H9 (cell line): ENCODE measurements around the gene HTR2B. TPM values are rescaled to one million over a fixed set of nuclear protein-coding genes. Genes with fewer than 3 reads are reported as not detected.

Experiments used
- DNase-seq: peaks from one replicate; pipeline ENCODE4 v3.0.0-alpha.2; 2017
- H2AFZ ChIP-seq: one replicate; pipeline ENCODE4 v1.6.1; 2013; ENCODE audit warnings: mild to moderate bottlenecking, low read length, control low read depth, moderate library complexity
- H2AK5ac ChIP-seq: 2 replicates; pipeline ENCODE4 v1.6.1; 2013; ENCODE audit warnings: low read length, control low read depth, mixed read lengths; ENCODE audit not compliant: insufficient read length
- H2BK120ac ChIP-seq: one replicate; pipeline ENCODE4 v1.6.1; 2013; ENCODE audit warnings: low read depth, mild to moderate bottlenecking, low read length, control low read depth, inconsistent platforms; ENCODE audit not compliant: poor library complexity, severe bottlenecking
- H2BK12ac ChIP-seq: 2 replicates; pipeline ENCODE4 v1.6.1; 2013; ENCODE audit warnings: low read length, control low read depth, mixed read lengths, low read depth; ENCODE audit not compliant: insufficient read length
- H2BK15ac ChIP-seq: 2 replicates; pipeline ENCODE4 v1.6.1; 2013; ENCODE audit warnings: low read depth, low read length, control low read depth
- H2BK20ac ChIP-seq: one replicate; pipeline ENCODE4 v1.6.1; 2013; ENCODE audit warnings: low read depth, mild to moderate bottlenecking, low read length, control low read depth, inconsistent platforms; ENCODE audit not compliant: poor library complexity, severe bottlenecking
- H2BK5ac ChIP-seq: 2 replicates; pipeline ENCODE4 v1.6.1; 2013; ENCODE audit warnings: low read length, control low read depth, mixed read lengths; ENCODE audit not compliant: insufficient read length
- H3K14ac ChIP-seq: 2 replicates; pipeline ENCODE4 v1.6.1; 2013; ENCODE audit warnings: low read length, control low read depth; ENCODE audit not compliant: insufficient read depth
- H3K18ac ChIP-seq: 2 replicates; pipeline ENCODE4 v1.6.1; 2013; ENCODE audit warnings: low read depth, mild to moderate bottlenecking, mixed read lengths, low read length, control low read depth; ENCODE audit not compliant: insufficient read length
- H3K23ac ChIP-seq: 2 replicates; pipeline ENCODE4 v1.6.1; 2013; ENCODE audit warnings: low read length, control low read depth, mixed read lengths, low read depth; ENCODE audit not compliant: insufficient read length
- H3K23me2 ChIP-seq: 2 replicates; pipeline ENCODE4 v1.6.1; 2013; ENCODE audit warnings: low read depth, mild to moderate bottlenecking, mixed read lengths, low read length, control low read depth; ENCODE audit not compliant: insufficient read length, poor library complexity, severe bottlenecking
- H3K27ac ChIP-seq: 2 replicates; pipeline ENCODE4 v1.5.1; 2013; ENCODE audit warnings: low read length, control low read depth, mixed read lengths, low read depth; ENCODE audit not compliant: insufficient read length
- H3K27me3 ChIP-seq: 2 replicates; pipeline ENCODE4 v1.6.1; 2013; ENCODE audit warnings: low read length, control low read depth, inconsistent platforms; ENCODE audit not compliant: insufficient read depth
- H3K4ac ChIP-seq: 2 replicates; pipeline ENCODE4 v1.6.1; 2013; ENCODE audit warnings: low read depth, mild to moderate bottlenecking, control low read depth, inconsistent platforms, low read length, moderate library complexity
- H3K4me1 ChIP-seq: 2 replicates; pipeline ENCODE4 v1.6.1; 2013; ENCODE audit warnings: low read length, control low read depth, inconsistent platforms; ENCODE audit not compliant: insufficient read depth
- H3K4me2 ChIP-seq: 2 replicates; pipeline ENCODE4 v1.6.1; 2013; ENCODE audit warnings: low read length, control low read depth, mixed read lengths; ENCODE audit not compliant: insufficient read length, insufficient read depth
- H3K56ac ChIP-seq: 2 replicates; pipeline ENCODE4 v1.6.1; 2013; ENCODE audit warnings: low read depth, mild to moderate bottlenecking, mixed read lengths, low read length, control low read depth; ENCODE audit not compliant: insufficient read length
- H3K79me1 ChIP-seq: 2 replicates; pipeline ENCODE4 v1.6.1; 2013; ENCODE audit warnings: low read depth, mild to moderate bottlenecking, moderate library complexity, low read length, control low read depth, inconsistent platforms; ENCODE audit not compliant: insufficient read depth, poor library complexity, severe bottlenecking
- H3K79me2 ChIP-seq: 2 replicates; pipeline ENCODE4 v1.6.1; 2013; ENCODE audit warnings: low read length, control low read depth, inconsistent platforms; ENCODE audit not compliant: insufficient read depth
- H3K9ac ChIP-seq: 2 replicates; pipeline ENCODE4 v1.6.1; 2013; ENCODE audit warnings: low read length, control low read depth, mixed read lengths; ENCODE audit not compliant: insufficient read length; ENCODE audit errors: extremely low read depth
- H3K9me3 ChIP-seq: one replicate; pipeline ENCODE4 v1.6.1; 2013; ENCODE audit warnings: low read depth, low read length, inconsistent platforms; ENCODE audit not compliant: control insufficient read depth
- H3T11ph ChIP-seq: one replicate; pipeline ENCODE4 v1.6.1; 2013; ENCODE audit warnings: mild to moderate bottlenecking, low read length, control low read depth, inconsistent platforms
- H4K20me1 ChIP-seq: one replicate; pipeline ENCODE4 v1.6.1; 2013; ENCODE audit not compliant: control insufficient read depth, insufficient read length, insufficient read depth
- H4K5ac ChIP-seq: 2 replicates; pipeline ENCODE4 v1.6.1; 2013; ENCODE audit warnings: low read depth, mild to moderate bottlenecking, mixed read lengths, low read length, control low read depth; ENCODE audit not compliant: insufficient read length
- H4K8ac ChIP-seq: replicated peaks from 2 replicates; pipeline ENCODE4 v1.6.1; 2013; ENCODE audit warnings: low read length, control low read depth, mixed read lengths, low read depth; ENCODE audit not compliant: insufficient read length
- H4K91ac ChIP-seq: 2 replicates; pipeline ENCODE4 v1.6.1; 2013; ENCODE audit warnings: low read depth, mild to moderate bottlenecking, moderate library complexity, mixed read lengths, low read length, control low read depth; ENCODE audit not compliant: insufficient read length
- H3K27ac Mint-ChIP-seq, 3 experiments: 2 replicates in 2 of 3; 3 replicates in 1 of 3; pipeline ENCODE4 v1.8.0; 2020 to 2021; ENCODE audit warnings: mixed read lengths in 3 of 3, mild to moderate bottlenecking in 1 of 3, moderate library complexity in 1 of 3
- H3K27me3 Mint-ChIP-seq: 2 replicates; pipeline ENCODE4 v1.8.0; 2021; ENCODE audit warnings: low read depth, mild to moderate bottlenecking, moderate library complexity, mixed read lengths
- H3K36me3 Mint-ChIP-seq, 3 experiments: 2 replicates in 2 of 3; 3 replicates in 1 of 3; pipeline ENCODE4 v1.8.0; 2020 to 2021; ENCODE audit warnings: low read depth in 3 of 3, mixed read lengths in 3 of 3; ENCODE audit not compliant: insufficient read depth in 1 of 3
- H3K4me1 Mint-ChIP-seq, 2 experiments: 2 replicates each; pipeline ENCODE4 v1.8.0; 2020; ENCODE audit warnings: mixed read lengths in 2 of 2
- H3K4me3 Mint-ChIP-seq, 2 experiments: 2 replicates in 1 of 2; 3 replicates in 1 of 2; pipeline ENCODE4 v1.8.0; 2020 to 2021; ENCODE audit warnings: mild to moderate bottlenecking in 2 of 2, mixed read lengths in 2 of 2, moderate library complexity in 1 of 2
- H3K9me3 Mint-ChIP-seq, 2 experiments: 2 replicates in 1 of 2; 3 replicates in 1 of 2; pipeline ENCODE4 v1.8.0; 2020; ENCODE audit warnings: mild to moderate bottlenecking in 2 of 2, mixed read lengths in 2 of 2, moderate library complexity in 1 of 2
- WGBS: extraction: QIAGEN DNeasy Blood & Tissue Kit; methylation state at CpG from one replicate; pipeline ENCODE4 v1.1.7; 2013; ENCODE audit warnings: missing lambda C conversion rate, low lambda C conversion rate, mixed read lengths; ENCODE audit not compliant: insufficient read length; ENCODE audit errors: extremely low coverage; 5-methylcytosine and 5-hydroxymethylcytosine counted together
- total RNA-seq: library from RNA; stranded (reverse); gene quantifications from 2 replicates; pipeline ENCODE4 v1.2.1, GENCODE V29; 2021
- TF ChIP-seq, protein P1 (sequence below): fragments of 200-600 bp; sonication (generic); conservative IDR thresholded peaks from 3 replicates; pipeline ENCODE4 v1.8.0; 2021; ENCODE audit warnings: antibody characterized with exemption, mild to moderate bottlenecking

The HTR2B gene
- total RNA-seq, 1 experiment from 2014 or later: not detected

DNA sequence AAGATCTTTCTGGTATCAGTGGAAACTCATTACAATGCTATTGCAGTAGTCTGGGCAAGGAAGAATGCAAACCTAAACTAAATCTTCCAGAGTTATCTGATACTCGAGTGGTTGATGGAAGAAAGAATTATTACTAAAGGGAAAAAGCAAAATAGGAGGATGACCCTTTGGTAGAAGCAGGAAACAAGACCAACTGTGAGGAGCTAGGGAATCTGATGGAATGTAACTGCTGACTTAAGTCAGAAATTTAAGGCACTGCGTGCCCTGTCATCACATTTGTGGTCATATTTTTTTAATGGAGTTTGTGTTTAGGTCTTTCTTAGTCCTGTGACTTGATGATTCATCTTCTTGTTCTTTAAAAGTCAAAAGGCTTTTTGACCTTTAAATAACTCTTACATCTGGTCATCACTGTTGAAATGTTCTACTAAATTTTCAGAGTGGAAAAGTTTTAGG lies 37.1 kb upstream of the HTR2B start:
- Histone ChIP-seq H2BK120ac (no peak overlapping the region), H3K79me2 (no peaks in the 10 kb centered on the region), H2BK12ac (no peak overlapping the region), H3K56ac (no peak overlapping the region), H3K18ac (no peak overlapping the region), H3K9ac (no peak overlapping the region), H3K9me3 (no peaks in the 10 kb centered on the region), H3K27me3 (no peaks in the 10 kb centered on the region), H2BK15ac (no peak overlapping the region), H3K79me1 (no peaks in the 10 kb centered on the region), H4K91ac (no peak overlapping the region), H3K14ac (no peak overlapping the region), H2BK20ac (no peak overlapping the region), H4K8ac (no peak overlapping the region), H2AK5ac (no peak overlapping the region), H3K4me2 (no peak overlapping the region), H3K23ac (no peak overlapping the region), H2AFZ (no peak overlapping the region), H3T11ph (no peak overlapping the region), H3K23me2 (no peaks in the 10 kb centered on the region), H4K5ac (no peak overlapping the region), H3K4ac (no peak overlapping the region), H3K27ac (no peak overlapping the region), H4K20me1 (no peaks in the 10 kb centered on the region), H2BK5ac (no peak overlapping the region), H3K4me1 (peaks cover 8% of the 10 kb centered on the region; the same call in 1 of the 2 replicates)
- peak overlapping the region in 2 of 3 experiments; percentile 35 to 61; a peak in 4 of 7 replicates for H3K27ac Mint-ChIP-seq
- peaks cover 7 to 53% (median 21%) of the 10 kb centered on the region in 3 experiments; a peak in 6 of 7 replicates for H3K36me3 Mint-ChIP-seq
- WGBS: no CpG with 5 or more reads among the region's 2 CpGs
- H3K27me3 Mint-ChIP-seq: no peaks in the 10 kb centered on the region
- H3K9me3 Mint-ChIP-seq: no peaks in the 10 kb centered on the region
- DNase-seq: no peak
- TF ChIP-seq, protein P1, sequence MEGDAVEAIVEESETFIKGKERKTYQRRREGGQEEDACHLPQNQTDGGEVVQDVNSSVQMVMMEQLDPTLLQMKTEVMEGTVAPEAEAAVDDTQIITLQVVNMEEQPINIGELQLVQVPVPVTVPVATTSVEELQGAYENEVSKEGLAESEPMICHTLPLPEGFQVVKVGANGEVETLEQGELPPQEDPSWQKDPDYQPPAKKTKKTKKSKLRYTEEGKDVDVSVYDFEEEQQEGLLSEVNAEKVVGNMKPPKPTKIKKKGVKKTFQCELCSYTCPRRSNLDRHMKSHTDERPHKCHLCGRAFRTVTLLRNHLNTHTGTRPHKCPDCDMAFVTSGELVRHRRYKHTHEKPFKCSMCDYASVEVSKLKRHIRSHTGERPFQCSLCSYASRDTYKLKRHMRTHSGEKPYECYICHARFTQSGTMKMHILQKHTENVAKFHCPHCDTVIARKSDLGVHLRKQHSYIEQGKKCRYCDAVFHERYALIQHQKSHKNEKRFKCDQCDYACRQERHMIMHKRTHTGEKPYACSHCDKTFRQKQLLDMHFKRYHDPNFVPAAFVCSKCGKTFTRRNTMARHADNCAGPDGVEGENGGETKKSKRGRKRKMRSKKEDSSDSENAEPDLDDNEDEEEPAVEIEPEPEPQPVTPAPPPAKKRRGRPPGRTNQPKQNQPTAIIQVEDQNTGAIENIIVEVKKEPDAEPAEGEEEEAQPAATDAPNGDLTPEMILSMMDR: no peak
- H3K4me3 Mint-ChIP-seq: no peak overlapping the region
- H3K4me1 Mint-ChIP-seq: peaks cover 8 to 39% of the 10 kb centered on the region in 2 experiments
